ENCODE results near the gene GNAZ. TPM values are rescaled to one million over a fixed set of nuclear protein-coding genes. Genes with fewer than 3 reads are reported as not detected.

Gene GNAZ
- total and polyA plus RNA-seq, 4 donors = 0.21 to 2.2 (median 0.38) TPM

DNA sequence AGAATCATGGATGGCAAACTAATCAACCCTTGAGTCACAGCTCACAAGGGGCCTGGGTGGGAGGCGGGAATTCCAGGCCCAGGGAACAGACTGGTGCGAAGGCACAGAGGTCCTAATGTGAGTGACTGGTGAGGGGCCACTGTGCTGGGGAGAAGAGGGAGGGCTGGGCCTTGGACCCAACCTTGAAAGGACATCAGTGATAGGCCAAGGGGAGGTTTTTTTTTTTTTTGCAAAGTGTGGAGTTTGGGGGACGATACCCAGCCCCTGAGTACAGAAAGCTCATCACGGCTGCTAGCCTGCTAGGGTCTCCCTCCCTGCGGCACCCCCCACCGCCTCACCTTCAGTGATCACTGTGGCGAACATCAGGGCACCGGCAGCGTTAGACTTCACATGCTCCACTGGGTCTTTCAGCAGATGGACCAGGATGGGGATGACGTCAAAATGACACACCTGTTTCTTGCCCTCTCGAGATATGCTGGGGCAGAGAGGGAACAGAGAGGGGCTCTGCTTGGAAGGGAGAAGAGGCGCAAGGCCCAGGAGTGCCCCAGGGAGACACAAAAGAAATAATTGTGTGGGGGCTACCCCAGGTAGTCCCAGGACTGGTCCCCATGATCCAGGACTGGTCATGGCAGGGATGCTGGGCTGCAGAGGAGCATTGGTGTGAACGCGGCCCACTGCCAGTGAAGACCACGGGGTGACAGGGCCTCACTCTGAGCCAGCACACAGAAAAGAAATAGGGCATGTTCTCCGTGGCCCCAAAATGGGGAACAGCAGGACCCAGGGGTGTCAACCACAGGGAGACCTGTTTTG is 8.6 kb upstream of the GNAZ start:
- Histone ChIP-seq H3K4me1 (ENCODE audit: control insufficient read depth in 4 of 4, insufficient read depth in 4 of 4, low read length in 3 of 4) (no peaks in the 10 kb centered on the region), H3K4me3 (ENCODE audit: low read depth in 1 of 3, low read length in 3 of 3) (no peak overlapping the region), H3K27ac (ENCODE audit: low read depth in 1 of 2, low read length in 2 of 2) (no peak overlapping the region), H3K9me3 (ENCODE audit: control insufficient read depth in 4 of 4, low read length in 3 of 4) (peaks cover 0 to 1% (median 0%) of the 10 kb centered on the region in 4 donors), H3K36me3 (ENCODE audit: control insufficient read depth in 4 of 4, insufficient read depth in 3 of 4, low read depth in 1 of 4, low read length in 3 of 4) (no peaks in the 10 kb centered on the region), H3K9ac (ENCODE audit: low read depth in 1 of 2, low read length in 2 of 2) (no peak overlapping the region), H3K27me3 (ENCODE audit: control insufficient read depth in 4 of 4, insufficient read depth in 4 of 4, low read length in 3 of 4) (no peaks in the 10 kb centered on the region)
- WGBS = 93% methylated on average over 16 of the region's 16 CpGs
- TF ChIP-seq GABPA (IDR thresholded peaks at IDR 0.05 in 1 of 2, conservative IDR thresholded peaks at IDR 0.05 in 1 of 2) (no peak), FOXA2 (IDR thresholded peaks at IDR 0.05) (no peak), FOXA1 (IDR thresholded peaks at IDR 0.05) (no peak), TAF1 (conservative IDR thresholded peaks at IDR 0.05) (no peak), RXRA (IDR thresholded peaks at IDR 0.05) (no peak), HNF4G (IDR thresholded peaks at IDR 0.05) (no peak), RAD21 (IDR thresholded peaks at IDR 0.05) (no peak), HNF4A (conservative IDR thresholded peaks at IDR 0.05) (no peak), NR2F2 (IDR thresholded peaks at IDR 0.05) (no peak)
- TF ChIP-seq, protein P1, sequence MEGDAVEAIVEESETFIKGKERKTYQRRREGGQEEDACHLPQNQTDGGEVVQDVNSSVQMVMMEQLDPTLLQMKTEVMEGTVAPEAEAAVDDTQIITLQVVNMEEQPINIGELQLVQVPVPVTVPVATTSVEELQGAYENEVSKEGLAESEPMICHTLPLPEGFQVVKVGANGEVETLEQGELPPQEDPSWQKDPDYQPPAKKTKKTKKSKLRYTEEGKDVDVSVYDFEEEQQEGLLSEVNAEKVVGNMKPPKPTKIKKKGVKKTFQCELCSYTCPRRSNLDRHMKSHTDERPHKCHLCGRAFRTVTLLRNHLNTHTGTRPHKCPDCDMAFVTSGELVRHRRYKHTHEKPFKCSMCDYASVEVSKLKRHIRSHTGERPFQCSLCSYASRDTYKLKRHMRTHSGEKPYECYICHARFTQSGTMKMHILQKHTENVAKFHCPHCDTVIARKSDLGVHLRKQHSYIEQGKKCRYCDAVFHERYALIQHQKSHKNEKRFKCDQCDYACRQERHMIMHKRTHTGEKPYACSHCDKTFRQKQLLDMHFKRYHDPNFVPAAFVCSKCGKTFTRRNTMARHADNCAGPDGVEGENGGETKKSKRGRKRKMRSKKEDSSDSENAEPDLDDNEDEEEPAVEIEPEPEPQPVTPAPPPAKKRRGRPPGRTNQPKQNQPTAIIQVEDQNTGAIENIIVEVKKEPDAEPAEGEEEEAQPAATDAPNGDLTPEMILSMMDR (IDR thresholded peaks at IDR 0.05; ENCODE audit: low read depth, low read length, missing input control) = no peak
- TF ChIP-seq, protein P2, sequence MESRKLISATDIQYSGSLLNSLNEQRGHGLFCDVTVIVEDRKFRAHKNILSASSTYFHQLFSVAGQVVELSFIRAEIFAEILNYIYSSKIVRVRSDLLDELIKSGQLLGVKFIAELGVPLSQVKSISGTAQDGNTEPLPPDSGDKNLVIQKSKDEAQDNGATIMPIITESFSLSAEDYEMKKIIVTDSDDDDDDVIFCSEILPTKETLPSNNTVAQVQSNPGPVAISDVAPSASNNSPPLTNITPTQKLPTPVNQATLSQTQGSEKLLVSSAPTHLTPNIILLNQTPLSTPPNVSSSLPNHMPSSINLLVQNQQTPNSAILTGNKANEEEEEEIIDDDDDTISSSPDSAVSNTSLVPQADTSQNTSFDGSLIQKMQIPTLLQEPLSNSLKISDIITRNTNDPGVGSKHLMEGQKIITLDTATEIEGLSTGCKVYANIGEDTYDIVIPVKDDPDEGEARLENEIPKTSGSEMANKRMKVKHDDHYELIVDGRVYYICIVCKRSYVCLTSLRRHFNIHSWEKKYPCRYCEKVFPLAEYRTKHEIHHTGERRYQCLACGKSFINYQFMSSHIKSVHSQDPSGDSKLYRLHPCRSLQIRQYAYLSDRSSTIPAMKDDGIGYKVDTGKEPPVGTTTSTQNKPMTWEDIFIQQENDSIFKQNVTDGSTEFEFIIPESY (IDR thresholded peaks at IDR 0.05) = no peak
- TF ChIP-seq, protein P3, sequence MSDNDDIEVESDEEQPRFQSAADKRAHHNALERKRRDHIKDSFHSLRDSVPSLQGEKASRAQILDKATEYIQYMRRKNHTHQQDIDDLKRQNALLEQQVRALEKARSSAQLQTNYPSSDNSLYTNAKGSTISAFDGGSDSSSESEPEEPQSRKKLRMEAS (IDR thresholded peaks at IDR 0.05) = no peak
- TF ChIP-seq, protein P4, sequence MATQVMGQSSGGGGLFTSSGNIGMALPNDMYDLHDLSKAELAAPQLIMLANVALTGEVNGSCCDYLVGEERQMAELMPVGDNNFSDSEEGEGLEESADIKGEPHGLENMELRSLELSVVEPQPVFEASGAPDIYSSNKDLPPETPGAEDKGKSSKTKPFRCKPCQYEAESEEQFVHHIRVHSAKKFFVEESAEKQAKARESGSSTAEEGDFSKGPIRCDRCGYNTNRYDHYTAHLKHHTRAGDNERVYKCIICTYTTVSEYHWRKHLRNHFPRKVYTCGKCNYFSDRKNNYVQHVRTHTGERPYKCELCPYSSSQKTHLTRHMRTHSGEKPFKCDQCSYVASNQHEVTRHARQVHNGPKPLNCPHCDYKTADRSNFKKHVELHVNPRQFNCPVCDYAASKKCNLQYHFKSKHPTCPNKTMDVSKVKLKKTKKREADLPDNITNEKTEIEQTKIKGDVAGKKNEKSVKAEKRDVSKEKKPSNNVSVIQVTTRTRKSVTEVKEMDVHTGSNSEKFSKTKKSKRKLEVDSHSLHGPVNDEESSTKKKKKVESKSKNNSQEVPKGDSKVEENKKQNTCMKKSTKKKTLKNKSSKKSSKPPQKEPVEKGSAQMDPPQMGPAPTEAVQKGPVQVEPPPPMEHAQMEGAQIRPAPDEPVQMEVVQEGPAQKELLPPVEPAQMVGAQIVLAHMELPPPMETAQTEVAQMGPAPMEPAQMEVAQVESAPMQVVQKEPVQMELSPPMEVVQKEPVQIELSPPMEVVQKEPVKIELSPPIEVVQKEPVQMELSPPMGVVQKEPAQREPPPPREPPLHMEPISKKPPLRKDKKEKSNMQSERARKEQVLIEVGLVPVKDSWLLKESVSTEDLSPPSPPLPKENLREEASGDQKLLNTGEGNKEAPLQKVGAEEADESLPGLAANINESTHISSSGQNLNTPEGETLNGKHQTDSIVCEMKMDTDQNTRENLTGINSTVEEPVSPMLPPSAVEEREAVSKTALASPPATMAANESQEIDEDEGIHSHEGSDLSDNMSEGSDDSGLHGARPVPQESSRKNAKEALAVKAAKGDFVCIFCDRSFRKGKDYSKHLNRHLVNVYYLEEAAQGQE (IDR thresholded peaks at IDR 0.05) = no peak
- TF ChIP-seq, protein P5, sequence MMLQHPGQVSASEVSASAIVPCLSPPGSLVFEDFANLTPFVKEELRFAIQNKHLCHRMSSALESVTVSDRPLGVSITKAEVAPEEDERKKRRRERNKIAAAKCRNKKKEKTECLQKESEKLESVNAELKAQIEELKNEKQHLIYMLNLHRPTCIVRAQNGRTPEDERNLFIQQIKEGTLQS (IDR thresholded peaks at IDR 0.05) = no peak
- DNase-seq (ENCODE audit: low spot score) = peak; percentile 20
